ENCODE data around the gene CDHR5.

Gene CDHR5

DNA sequence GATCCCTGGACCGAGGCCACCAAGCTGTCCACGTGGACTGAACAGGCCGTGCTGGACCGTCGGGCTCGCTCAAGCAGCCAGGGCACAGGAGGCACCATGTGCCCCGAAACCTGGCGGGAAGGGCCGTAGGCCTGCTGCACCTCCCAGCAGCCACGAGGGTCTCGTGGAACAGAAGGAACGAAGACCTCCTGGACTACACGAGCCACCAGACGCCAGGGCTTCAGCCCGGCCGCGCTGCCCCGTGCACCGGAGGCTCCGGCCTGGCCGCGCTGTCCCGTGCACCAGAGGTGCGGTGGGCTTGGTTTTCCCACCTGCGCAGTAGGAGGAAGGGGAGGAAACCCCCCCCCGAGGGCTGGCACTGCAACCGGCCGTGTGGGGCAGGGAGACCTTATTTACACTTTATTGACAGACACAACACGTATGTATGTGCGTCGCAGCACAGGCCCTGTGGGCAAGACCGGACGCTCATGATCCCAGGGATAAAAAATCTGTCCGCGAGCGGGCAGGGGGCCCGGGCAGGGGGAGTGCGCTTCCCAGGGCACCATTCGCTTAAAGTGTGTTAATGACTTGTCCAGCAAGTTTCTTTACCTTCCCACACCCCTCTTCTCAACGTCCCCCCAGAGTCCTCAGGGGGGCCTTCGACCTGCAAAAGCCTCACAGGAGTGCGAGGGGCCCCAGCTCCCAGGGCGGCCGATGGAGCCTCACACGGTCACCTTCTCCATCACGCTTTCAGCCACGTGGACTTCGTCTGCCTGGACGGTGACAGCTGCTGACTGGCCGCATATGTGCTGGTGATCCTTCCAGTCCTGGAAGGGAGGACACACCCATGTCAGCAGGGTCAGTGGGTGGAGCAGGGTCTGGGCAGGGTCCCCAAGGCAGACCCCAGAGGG is 19.3 kb upstream of the CDHR5 start:
- DNase-seq: no peak

DNA sequence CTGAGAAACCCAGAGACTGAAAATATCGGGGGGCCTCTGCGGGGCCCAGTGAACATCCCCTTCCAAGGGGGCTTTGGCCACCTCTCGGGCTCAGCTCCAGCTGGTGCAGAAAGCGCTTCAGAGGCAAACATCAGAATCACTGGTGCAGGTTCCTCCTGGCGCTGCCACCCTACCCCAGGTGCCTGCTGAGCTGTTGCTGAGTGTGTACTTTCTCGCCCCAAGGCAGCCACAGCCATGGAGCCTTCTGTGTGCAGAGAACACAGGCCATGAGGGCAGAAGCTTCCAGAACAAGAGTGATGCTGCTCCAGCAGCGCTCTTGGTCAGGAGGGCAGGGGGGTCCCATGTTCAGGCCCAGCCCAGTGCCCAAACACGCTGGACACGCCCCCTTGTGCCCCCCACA is 18.6 kb upstream of the CDHR5 start:
- DNase-seq: no peak

DNA sequence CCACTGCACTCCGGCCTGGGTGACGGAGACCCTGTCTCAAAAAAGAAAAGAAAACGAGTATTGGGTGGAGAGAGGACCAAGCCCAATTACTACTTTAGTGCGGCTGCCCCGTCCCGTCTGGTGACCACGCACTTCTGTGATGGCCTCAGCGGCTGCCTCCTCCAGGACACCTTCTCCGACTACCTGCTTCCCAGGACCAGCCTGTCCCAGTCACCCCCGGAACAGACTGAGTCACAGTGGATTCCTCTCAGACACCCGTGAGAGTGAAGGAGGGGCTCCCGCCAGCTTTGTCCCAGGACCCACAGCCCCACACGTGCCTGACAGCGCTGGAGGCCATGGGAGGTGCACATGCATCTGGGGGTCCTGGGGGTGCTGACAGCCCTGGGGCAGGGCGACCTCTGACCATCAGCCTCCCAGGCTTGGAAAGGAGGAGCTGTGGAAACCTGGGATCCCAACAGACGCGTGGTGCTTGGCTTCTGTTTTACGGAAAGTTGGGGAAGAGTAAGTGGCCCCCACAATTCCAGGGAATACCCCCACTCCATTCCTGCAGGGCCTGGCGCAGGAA is 17.1 kb upstream of the CDHR5 start:
- no peak for DNase-seq

DNA sequence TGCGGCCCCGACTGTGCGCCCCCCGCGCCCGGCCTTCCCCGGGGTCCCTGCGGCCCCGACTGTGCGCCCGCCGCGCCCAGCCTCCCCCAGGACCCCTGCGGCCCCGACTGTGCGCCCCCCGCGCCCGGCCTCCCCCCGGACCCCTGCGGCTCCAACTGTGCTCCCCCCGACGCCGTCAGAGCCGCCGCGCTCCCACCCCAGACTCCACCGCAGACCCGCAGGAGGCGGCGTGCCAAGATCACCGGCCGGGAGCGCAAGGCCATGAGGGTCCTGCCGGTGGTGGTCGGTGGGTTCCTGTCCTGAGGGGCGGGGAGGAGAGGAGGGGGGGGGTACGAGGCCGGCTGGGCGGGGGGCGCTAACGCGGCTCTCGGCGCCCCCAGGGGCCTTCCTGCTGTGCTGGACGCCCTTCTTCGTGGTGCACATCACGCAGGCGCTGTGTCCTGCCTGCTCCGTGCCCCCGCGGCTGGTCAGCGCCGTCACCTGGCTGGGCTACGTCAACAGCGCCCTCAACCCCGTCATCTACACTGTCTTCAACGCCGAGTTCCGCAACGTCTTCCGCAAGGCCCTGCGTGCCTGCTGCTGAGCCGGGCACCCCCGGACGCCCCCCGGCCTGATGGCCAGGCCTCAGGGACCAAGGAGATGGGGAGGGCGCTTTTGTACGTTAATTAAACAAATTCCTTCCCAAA is 15.4 kb upstream of the CDHR5 start:
- DNase-seq: no peak

DNA sequence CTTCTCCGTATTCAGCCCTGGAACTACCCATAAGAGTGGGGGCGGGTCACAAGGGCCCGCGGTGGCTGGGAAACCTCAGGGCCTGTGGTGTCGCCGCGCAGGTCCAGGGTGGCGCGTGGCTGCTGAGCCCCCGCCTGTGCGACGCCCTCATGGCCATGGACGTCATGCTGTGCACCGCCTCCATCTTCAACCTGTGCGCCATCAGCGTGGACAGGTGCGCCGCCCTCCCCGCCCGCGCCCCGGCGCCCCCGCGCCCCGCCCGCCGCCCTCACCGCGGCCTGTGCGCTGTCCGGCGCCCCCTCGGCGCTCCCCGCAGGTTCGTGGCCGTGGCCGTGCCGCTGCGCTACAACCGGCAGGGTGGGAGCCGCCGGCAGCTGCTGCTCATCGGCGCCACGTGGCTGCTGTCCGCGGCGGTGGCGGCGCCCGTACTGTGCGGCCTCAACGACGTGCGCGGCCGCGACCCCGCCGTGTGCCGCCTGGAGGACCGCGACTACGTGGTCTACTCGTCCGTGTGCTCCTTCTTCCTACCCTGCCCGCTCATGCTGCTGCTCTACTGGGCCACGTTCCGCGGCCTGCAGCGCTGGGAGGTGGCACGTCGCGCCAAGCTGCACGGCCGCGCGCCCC is 14.7 kb upstream of the CDHR5 start:
- no peak for DNase-seq

DNA sequence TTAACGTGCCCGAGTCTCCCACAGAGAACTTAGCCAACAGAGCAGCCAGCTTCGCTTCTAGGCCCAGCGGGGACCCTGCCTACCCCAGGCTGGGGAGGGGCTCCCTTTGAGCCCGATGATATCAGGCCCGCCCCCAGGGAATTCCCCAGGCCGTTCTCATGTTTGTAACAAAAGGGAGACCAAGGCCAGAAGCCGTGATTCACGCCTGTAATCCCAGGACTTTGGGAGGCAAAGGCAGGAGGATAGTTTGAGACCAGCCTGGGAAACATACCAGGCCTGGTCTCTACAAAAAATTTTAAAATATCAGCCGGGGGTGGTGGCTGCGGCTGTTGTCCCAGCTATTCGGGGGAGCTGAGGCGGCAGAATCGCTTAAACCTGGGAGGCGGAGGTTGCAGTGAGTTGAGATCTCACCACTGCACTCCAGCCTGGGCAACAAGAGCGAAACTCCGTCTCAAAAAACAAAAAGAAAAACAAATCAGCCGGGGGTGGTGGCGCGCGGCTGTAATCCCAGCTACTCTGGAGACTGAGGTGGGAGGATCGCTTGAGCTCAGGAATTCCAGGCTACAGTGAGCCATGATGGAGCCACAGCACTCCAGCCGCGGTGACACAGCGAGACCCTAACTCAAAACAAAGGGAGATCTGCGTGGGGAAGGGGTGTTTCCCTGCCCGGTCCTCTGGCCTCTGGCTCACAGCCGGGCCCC is 14.0 kb upstream of the CDHR5 start:
- DNase-seq: no peak

DNA sequence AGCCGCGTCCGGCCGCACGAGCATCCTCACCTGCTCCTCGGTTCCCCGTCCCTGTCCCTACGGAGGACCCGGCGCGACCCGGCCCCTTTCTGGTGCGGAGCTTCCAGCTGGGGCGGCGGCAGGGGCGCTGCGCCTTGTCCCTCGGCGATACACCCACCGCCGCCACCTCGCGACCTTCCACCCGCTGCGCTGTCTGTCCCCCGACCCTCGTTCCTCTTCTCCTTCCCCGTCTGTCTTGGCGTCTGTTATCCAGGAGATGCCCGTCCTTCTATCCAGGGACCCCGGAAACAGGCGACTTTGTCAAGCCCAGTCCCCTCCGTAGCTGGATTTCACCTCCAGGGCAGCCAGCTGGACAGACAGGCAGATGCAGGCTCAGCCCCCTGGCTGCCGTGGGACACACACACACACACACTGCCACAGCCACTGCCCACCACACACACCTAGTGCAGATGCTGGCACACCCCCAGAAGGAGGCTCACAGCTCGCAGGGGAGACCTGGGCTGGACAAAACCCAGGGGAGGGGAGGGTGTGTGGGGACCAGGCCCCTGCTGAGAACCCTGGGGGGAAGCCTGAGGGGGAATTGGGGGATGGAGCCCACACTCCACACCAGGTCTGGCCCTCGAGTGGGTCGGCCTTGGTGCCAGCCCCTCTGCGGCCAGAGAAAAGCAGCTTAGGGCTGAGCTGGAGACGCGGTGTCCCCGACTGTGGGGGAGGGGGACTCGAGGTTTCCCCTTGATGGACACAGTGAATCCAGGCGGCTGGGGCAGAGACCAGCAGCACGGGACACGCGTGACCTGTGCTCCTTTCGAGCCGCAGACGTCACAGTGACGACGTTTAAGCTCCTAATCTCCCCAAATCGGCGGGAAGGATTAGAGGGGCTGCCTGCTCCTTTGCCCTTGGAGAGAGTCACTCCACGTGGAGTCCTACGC is 13.1 kb upstream of the CDHR5 start:
- DNase-seq: no peak

DNA sequence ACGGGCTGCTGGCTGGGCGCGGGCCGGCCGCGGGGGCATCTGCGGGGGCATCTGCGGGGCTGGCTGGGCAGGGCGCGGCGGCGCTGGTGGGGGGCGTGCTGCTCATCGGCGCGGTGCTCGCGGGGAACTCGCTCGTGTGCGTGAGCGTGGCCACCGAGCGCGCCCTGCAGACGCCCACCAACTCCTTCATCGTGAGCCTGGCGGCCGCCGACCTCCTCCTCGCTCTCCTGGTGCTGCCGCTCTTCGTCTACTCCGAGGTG is 12.5 kb upstream of the CDHR5 start:
- DNase-seq: no peak

DNA sequence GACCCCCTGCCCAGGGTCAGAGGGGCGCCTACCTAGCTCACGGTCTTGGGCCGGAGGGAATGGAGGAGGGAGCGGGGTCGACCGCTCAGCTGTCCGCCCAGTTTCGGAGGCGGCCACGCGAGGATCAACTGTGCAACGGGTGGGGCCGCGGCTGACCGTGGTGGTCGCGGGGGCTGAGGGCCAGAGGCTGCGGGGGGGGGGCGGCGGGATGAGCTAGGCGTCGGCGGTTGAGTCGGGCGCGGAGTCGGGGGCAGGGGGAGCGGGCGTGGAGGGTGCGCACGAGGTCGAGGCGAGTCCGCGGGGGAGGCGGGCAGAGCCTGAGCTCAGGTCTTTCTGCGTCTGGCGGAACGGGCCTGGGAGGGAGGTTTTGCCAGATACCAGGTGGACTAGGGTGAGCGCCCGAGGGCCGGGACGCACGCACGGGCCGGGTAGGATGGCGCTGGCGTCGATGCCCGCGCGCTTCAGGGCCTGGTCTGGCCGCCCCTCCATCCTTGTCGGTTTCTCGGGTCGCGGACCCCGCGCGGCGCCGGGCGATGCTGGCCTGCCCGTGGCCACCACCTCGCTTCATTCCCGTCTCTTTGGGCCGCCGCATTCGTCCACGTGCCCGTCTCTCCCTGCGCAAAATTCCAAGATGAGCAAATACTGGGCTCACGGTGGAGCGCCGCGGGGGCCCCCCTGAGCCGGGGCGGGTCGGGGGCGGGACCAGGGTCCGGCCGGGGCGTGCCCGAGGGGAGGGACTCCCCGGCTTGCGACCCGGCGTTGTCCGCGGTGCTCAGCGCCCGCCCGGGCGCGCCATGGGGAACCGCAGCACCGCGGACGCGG is 12.0 kb upstream of the CDHR5 start, which contains the start of gene DRD4:
Gene DRD4, plus strand, starts transcription at position 759 of the 822 bp plus-strand sequence. Its CDS starts 36 bp downstream, at position 795.
- no peak for DNase-seq

DNA sequence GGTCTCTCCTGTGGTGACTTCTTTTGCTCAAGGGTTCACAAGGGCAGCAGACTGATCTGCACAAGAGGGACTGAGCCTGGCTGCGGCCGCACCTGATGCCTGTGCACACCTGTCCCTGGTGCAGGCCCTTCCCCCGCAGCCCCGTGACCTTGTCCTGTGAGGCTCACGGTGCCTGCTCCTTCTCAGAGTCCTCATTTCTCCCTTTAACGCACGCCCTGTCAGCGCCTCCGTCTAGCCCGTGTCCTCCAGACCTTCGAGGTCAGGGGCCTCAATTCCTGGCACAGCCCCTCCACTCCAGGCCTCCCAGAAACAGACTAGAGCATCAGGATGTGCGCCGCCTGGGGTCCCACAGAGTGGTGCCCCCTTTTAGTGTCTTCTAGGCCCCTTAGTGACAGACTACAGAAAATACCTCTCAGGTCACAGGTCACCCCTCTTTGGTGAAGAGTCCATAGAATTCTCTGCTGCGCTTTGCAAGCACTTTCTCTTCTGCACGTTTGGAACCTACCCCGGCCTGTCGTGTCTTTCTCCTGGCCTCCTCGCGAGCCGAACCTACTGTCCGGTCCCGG is 11.3 kb upstream of the CDHR5 start:
- DNase-seq: no peak

DNA sequence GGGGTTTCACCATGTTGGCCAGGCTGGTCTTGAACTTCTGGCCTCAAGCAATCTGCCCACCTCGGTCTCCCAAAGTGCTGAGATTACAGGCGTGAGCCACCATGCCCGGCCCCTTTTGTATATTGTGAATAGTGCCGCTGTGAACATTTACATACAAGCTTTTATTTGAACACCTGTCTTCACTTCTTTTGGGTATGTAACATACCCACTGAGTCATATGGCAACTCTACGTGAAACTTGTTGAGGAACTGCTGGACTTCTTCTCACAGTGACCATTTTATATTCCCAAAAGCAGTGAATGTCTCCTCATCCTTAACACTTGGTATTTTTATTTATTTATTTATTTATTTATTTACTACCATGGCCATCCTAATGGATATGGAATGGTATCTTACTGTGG is 6.1 kb upstream of the CDHR5 start:
- no peak for DNase-seq

DNA sequence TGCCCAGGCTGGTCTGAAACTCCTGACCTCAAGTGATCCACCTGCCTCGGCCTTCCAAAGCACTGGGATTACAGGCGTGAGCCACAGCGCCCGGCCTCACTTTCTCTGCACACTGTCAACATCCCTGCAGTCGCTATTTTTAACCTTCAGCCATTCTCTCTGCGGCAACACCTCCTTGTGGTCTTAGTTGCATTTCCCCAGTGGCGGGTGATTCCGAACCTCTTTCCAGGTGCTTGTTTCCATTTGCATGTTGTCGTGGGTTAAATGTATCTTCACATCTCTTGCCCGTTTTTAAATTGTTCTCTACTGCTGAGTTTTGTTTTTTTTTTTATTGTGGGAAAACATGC is 4.5 kb upstream of the CDHR5 start:
- DNase-seq: no peak

DNA sequence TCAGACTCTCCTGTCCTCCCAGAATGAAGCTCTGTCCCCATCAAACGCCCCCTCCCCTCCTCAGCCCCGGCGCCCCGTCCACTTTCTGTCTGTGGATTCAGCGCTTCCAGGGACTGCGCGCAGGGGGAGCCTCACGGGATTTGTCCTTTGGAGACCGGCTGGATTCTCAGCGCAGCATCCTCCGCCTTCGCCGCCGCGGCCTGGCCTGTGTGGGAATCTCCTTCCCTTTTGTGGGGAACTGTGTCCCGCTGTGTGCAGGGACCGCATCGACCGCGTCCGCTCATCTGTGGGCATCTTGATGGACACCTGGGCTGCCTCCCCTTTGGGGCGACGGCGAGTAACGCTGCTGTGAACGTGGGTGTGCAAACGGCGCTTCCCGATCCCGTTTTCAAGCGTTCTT is 3.3 kb upstream of the CDHR5 start:
- DNase-seq: no peak

DNA sequence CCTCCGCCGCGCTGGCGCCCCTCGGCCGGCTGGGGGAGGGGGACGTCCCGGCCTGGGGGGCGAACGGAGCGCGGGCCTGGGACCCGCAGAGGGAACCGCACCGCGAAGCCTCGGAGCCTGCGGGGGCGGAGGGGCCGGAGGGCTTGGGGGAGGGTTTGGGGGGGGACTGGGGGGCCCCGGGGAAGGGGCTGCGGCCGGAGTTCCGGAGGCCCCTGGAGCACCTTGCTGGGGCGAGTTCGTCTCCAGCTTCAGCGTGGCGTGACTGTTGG is 2.5 kb upstream of the CDHR5 start:
- no peak for DNase-seq

DNA sequence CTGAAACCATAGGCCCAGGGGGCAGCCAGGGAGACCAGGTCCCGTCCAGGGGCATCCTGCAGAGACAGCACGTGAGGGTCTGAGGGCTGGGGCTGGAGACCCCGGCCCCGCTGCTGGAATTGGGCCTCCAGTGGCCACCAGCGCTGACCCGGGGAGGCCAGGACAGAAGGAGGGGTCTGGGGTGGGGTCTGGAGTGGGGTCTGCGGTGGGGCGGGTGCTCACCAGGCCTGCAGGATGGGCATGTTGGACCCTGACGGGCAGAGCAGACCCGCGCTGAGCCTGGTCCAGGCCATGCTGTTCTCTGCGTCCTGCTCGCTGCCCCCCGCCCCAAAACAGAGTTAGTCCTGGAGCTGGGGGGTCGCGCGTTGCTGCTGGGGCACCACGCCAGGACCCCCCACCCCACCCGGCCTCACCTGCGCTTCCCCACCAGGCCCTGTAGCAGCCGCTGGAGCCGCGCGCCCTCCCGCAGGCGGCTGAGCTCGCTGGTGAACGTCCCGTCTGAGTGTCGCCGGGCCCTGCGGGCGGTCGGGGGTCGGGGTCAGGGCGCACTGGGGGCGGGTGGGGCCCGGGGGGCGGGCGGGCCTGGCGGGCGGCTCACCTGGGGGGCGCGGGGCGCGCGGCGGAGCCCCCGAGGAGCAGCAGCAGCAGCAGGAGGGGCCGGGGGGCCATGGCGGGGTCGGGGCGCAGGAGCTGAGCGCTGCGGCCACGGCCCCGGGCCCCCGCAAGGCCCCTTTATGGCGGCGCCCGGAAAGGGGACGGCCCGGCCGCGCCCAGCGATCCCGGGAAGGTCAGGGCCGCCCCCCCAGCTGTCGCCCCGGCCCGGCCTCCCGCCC is 1.9 kb upstream of the CDHR5 start, which contains the start of gene SCT:
Gene SCT, minus strand, starts transcription at position 707 of the 833 bp plus-strand sequence. Its CDS starts 38 bp downstream, at position 669.
- no peak for DNase-seq

DNA sequence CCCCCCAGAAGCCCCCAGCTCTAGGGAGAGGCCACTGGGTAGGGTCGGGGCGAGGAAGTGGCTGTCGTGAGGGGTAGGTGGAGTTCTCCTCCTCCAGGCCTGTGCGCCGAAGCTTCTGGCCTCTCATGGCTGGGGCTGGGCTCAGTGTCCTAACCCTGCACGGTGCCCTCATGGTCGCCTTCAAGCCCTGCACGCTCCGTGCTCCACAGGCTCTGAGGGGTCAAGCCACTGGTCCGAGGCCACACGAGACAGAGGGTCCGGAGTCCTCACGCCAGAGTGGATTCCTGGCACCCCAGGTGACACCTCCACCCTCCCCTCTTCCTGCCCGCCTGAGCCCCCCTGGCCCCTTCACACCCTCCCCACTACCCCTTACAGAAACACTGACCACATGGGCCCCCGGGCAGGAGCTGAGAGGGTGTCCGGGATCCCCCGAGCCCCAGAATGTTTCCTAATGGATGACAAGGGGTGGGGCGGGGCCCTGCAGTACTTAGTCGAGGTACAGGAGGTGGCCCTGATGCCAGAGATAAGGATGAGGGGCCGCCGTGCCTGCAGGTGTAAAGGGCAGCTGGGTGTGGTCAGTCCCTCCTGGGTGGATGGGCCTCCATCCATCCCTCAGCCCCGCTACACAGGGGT is 997 bp upstream of the CDHR5 start:
- DNase-seq: no peak

DNA sequence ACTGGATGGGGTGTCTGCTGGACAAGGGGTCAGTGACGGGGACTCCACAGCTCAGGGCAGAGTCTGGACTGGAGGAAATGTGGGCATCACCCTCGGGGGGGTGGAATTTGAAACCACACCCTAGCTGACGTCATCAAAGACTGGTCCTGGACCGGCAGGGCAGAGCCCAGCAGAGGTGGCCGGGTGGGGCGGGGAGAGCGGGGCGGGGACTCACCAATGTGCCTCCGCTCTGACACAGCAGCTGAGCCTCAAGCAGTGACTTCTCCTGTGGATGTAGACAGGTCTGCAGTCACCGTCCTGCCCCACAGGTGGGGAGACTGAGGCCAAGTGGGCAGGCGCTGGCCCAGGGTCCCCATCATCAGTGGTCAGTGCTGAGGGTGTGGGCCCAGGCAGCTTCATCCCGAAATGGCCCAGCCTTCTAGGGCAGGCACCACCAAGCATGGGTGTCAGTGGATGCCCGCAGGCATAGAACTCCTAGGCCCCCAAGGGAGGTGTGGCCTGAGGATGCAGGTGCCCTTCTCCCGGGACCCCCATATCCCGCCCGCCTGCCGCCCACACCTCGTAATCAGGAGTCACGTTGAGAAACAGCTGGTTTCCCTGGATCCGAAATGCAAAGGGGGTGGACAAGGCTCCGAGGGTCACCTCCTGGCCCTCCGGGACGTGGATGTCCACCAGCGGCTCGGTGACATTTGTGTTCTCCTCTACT is 603 bp downstream of the CDHR5 start:
- DNase-seq: no peak

DNA sequence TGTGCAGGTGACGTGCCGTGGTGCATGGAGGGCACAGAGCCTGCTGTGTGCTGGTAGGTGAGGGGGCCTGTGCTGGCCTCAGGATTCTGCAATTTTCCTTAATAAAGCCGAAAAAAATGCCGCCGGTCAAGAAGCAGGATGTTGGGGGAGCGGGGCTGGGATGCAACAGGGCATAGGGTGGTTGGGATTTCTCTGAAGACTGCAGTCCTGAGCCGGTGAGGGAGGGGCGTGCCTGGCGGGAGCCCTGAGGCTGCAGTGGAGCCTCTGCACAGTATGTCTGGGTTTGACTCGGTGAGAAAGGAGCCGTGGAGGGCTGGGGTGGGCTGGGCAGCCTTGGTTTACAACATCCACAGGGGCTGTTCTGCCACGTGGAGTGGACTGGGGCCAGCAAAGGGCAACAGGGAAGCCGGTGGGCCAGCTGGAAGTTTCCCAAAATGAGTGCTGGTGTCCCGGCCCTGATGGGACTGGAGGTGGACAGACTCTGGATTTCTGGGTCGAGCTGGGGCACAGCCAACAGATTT is 1.3 kb downstream of the CDHR5 start:
- DNase-seq: no peak

DNA sequence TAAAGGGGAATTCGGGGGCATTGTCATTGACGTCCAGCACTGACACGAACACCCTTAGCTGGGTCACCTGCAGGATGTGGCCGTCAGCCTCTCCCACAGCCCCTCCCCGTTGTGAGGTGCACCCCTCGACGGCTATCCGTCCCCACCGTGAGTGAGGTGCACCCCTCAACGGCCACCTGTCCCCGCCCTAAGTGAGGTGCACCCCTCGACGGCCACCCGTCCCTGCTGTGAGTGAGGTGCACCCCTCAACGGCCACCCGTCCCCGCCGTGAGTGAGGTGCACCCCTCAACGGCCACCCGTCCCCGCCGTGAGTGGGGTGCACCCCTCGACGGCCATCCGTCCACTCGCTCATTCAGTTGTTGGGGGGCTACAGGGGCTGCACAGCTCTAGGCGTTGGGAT is 2.9 kb downstream of the CDHR5 start:
- no peak for DNase-seq

Measured in NCI-H2081 (cell line).